K562 (cell line): ENCODE data around the gene PHOX2A. TPM values are rescaled to one million over a fixed set of nuclear protein-coding genes. Genes with fewer than 3 reads are reported as not detected.

Source experiments
- DNMT1 ChIP-seq: fragments of 450-650 bp; IDR thresholded peaks from 2 replicates; pipeline ENCODE4 v1.6.1; 2016; ENCODE audit warnings: antibody characterized with exemption, mild to moderate bottlenecking
- E2F5 ChIP-seq: sonication (generic); formaldehyde crosslinking; IDR thresholded peaks from 2 replicates; pipeline ENCODE4 v1.8.0; 2022; ENCODE audit warnings: mild to moderate bottlenecking, missing genetic modification reagents
- HMG20A ChIP-seq: fragments of 450-650 bp; formaldehyde crosslinking; conservative IDR thresholded peaks from 2 replicates; pipeline ENCODE4 v1.4.0; 2020; ENCODE audit warnings: mild to moderate bottlenecking, mixed read lengths
- HNRNPL ChIP-seq: fragments of 200-400 bp; formaldehyde crosslinking; IDR thresholded peaks from 2 replicates; pipeline ENCODE4 v1.6.1; 2017; ENCODE audit warnings: low read depth, mild to moderate bottlenecking, low read length
- MAFF ChIP-seq: IDR thresholded peaks from 2 replicates; pipeline ENCODE4 v1.6.1; 2012; ENCODE audit warnings: low read length, improper control_type of control experiment
- MBD1 ChIP-seq: fragments of 250-450 bp; sonication (Bioruptor Pico); IDR thresholded peaks from 2 replicates; pipeline ENCODE4 v1.8.0; 2022; ENCODE audit warnings: inconsistent platforms
- NCOA6 ChIP-seq: fragments of 450-650 bp; IDR thresholded peaks from 2 replicates; pipeline ENCODE4 v1.6.1; 2017; ENCODE audit warnings: mild to moderate bottlenecking
- NFIC ChIP-seq: fragments of 450-650 bp; IDR thresholded peaks from 2 replicates; pipeline ENCODE4 v1.6.1; 2017; ENCODE audit warnings: mild to moderate bottlenecking, inconsistent platforms
- NKRF ChIP-seq: fragments of 450-650 bp; IDR thresholded peaks from 2 replicates; pipeline ENCODE4 v1.6.1; 2016; ENCODE audit warnings: borderline replicate concordance
- PTRF ChIP-seq: fragments of 450-650 bp; IDR thresholded peaks from 2 replicates; pipeline ENCODE4 v1.6.1; 2016; ENCODE audit warnings: mild to moderate bottlenecking, missing genetic modification characterization, missing compliant biosample characterization
- PURB ChIP-seq: sonication (generic); formaldehyde crosslinking; IDR thresholded peaks from 2 replicates; pipeline ENCODE4 v1.9.0; 2021; ENCODE audit warnings: low read depth, mild to moderate bottlenecking, missing genetic modification reagents
- RREB1 ChIP-seq: fragments of 250-450 bp; sonication (Bioruptor Pico); IDR thresholded peaks from 2 replicates; pipeline ENCODE4 v1.4.0; 2020
- TOE1 ChIP-seq, 2 experiments: fragments of 450-650 bp in 1 of 2; sonication (generic) in 1 of 2; formaldehyde crosslinking in 1 of 2; IDR thresholded peaks; 2 replicates each; pipeline versions ENCODE4 v1.7.1 to v1.8.0; 2016 to 2022; ENCODE audit warnings: borderline replicate concordance in 2 of 2, mild to moderate bottlenecking in 2 of 2, antibody characterized with exemption in 1 of 2, inconsistent platforms in 1 of 2, low read depth in 1 of 2, missing genetic modification reagents in 1 of 2, moderate library complexity in 1 of 2
- ZBTB34 ChIP-seq: fragments of 250-450 bp; sonication (Bioruptor Pico); IDR thresholded peaks from 2 replicates; pipeline ENCODE4 v1.8.0; 2021; ENCODE audit warnings: mild to moderate bottlenecking, moderate library complexity
- ZNF282 ChIP-seq: sonication (generic); formaldehyde crosslinking; IDR thresholded peaks from 2 replicates; pipeline ENCODE4 v1.8.1; 2023; ENCODE audit warnings: missing genetic modification reagents
- ZNF668 ChIP-seq: fragments of 250-450 bp; sonication (Bioruptor Pico); IDR thresholded peaks from 2 replicates; pipeline ENCODE4 v1.8.0; 2022; ENCODE audit warnings: mild to moderate bottlenecking, inconsistent platforms
- polyA plus RNA-seq, 8 experiments: library from polyadenylated mRNA; depleted of rRNA in 4 of 8; stranded (reverse) in 5 of 8; unstranded in 3 of 8; fragments of >200 nt; fragmentation: Nextera tagmentation in 2 of 8; fragmentation: Illumina TruSeq in 1 of 8; extraction: Ambion mirVana in 2 of 8; extraction: Trizol in 1 of 8; gene quantifications; 2 replicates each; pipeline versions ENCODE4 v1.2.1 to v1.2.3, GENCODE V29; 2011 to 2014; ENCODE audit warnings: inconsistent platforms in 1 of 8, missing spikeins in 1 of 8
- total RNA-seq, 7 experiments: library from RNA; depleted of rRNA in 6 of 7; stranded (reverse); fragments of >200 nt in 6 of 7; fragmentation: Illumina TruSeq in 2 of 7; extraction: Trizol in 2 of 7; gene quantifications; 2 replicates each; pipeline versions ENCODE4 v1.2.1 to v1.2.3, GENCODE V29; 2011 to 2021; ENCODE audit warnings: low replicate concordance in 1 of 7

Gene PHOX2A
- total and polyA plus RNA-seq, 9 of the 15 experiments (the other 6 are each of a cell fraction or from before 2014, with no cell fraction given), result not detected

- TF ChIP-seq RREB1 (CRISPR knock-in tag), result no peak
- TF ChIP-seq DNMT1, result no peak
- no peak for TF ChIP-seq HNRNPL
- 0 out of 2 replicates have a peak, but pooled peaks have one; percentile 9 for TF ChIP-seq NFIC
- no peak for TF ChIP-seq PTRF (tag)
- TF ChIP-seq ZBTB34, result no peak
- TF ChIP-seq ZNF668, result no peak
- no peak for TF ChIP-seq MAFF
- no peak for TF ChIP-seq PURB
- TF ChIP-seq ZNF282 (CRISPR knock-in tag), result no peak
- TF ChIP-seq HMG20A (CRISPR knock-in tag), result no peak
- no peak for TF ChIP-seq MBD1 (CRISPR knock-in tag)
- TF ChIP-seq NKRF, result no peak
- TF ChIP-seq E2F5 (CRISPR knock-in tag), result no peak
- TF ChIP-seq NCOA6, result no peak
- no peak for TF ChIP-seq TOE1 (IDR thresholded peaks at IDR 0.05; ENCODE audit: borderline replicate concordance)
- TF ChIP-seq TOE1 (CRISPR knock-in tag; IDR thresholded peaks at IDR 0.05; ENCODE audit: borderline replicate concordance, low read depth), result no peak
Observed at GRCh38 chr11:72238040-72238450, 5.9 kb downstream of the PHOX2A start (continued).
